HG02973 (cell line): Measurements from ENCODE around the gene DYNC1H1.

Experiments used
- ATAC-seq: cut with Tn5 transposase; IDR thresholded peaks from one replicate; pipeline ENCODE4 v1.9.1; 2021; ENCODE audit warnings: moderate library complexity; ENCODE audit not compliant: unreplicated experiment

Gene DYNC1H1

DNA sequence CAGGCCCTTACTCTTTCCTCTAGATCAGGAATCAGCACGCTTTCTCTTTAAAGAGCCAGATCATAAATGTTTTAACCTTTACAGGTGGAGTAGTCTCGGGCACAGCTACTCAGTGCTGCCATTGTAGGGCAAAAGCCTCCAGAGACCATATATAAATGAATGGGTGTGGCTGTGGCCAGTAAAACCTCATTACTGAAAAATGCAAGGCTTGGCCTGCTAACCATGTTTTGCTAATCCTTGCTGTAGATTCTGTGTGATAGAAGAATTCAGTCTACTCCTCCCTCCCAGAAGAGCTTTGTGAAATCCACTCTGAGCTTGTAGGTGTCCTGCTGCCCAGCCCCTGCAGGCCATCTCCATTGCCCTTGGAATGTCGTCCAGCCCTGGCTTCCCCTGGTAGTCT lies 64.4 kb downstream of the DYNC1H1 start:
- no peak for ATAC-seq

DNA sequence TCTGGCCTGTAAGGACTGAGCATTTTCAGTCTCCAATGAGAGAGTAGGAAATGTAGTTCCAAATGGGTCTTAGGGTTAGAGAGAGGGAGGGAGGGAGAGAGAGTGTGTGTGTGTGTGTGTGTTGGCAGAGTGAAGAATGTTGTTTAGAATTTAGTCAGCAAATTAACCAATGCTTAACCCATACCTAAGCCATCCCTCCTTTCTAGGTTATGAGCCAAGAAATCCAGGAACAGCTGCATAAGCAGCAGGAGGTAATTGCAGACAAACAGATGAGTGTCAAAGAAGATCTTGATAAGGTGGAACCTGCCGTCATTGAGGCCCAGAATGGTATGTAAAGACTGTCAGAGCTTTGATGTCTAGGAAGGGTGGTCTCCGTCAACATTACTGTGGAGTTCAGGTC lies 65.6 kb downstream of the DYNC1H1 start:
- no peak for ATAC-seq

DNA sequence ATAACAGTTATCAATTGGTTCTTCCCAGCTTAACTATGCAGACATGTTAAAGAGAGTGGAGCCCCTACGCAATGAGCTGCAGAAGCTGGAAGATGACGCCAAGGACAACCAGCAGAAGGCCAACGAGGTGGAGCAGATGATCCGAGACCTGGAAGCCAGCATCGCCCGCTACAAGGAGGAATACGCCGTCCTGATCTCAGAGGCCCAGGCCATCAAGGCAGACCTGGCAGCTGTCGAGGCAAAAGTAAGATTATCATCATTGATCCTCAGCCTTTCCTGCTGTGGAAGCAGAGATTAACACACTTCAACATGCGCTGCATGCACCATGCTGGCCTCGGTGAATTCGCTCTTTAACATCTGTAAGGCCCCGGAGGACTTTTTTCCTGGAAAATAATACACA lies 68.9 kb downstream of the DYNC1H1 start:
- no peak for ATAC-seq

DNA sequence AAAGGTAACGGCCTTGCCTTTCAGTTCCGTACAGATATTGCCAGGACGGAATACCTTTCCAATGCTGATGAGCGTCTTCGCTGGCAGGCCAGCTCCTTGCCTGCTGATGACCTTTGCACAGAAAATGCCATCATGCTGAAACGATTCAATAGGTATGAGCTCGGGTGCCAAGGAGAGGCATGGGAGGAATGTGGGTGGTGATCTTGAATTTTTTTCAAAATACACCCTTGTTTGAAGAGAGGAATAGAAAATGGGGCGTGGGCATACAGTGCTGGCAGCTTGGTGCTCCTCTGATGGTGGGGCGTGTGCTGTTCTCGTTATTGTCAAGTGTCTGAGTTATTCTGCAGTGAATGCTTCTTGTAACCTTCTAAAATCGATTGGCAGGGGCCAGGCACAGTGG lies 69.9 kb downstream of the DYNC1H1 start:
- ATAC-seq, result no peak

DNA sequence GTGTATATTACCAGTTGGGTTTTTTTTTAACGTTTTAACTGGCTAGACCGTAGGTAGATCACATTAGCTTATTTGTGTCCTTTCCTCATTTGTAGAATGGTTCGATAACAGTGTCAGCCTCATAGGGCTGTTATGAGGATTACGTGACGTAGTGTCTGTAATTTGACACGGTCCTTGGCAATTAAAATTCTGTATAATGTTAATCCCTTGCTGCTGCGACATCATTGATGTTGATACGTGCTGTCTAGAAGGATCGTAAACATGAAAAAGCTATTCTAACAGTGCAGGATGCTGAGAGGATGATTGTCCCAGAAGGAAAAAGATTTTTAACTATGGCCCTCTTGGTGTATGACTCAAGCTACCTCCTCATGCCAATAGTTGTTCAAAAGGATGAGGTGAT lies 71.5 kb downstream of the DYNC1H1 start:
- ATAC-seq, result no peak

DNA sequence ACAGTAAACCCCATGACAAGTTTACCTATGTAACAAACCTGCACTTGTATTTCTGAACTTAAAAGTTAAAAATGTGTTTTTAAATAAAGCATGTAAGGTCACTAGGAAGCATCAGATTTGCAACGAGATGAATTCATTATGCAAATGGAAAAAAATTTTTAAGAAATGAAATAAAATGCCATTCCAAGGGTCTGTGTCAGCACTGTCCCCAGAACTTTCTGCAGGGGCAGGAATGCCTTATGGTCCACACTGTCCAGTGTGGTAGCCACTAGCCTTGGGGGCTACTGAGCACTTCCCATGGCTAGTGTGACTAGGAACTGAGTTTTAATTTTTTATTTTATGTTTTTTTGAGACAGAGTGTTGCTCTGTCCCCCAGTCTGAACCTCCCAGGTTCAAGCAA lies 73.3 kb downstream of the DYNC1H1 start:
- ATAC-seq, result no peak

DNA sequence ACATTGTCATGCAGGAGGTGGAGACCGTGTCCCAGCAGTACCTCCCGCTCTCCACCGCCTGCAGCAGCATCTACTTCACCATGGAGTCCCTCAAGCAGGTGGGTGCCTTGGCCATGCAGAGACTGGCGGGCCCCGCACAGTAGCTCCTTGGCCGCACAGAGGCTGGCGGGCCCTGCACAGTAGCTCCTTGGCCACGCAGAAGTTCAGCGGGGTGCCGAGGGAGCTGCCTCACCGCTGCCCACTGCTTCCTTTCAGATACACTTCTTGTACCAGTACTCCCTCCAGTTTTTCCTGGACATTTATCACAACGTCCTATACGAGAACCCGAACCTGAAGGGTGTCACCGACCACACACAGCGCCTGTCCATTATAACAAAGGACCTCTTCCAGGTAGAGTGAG lies 74.8 kb downstream of the DYNC1H1 start:
- no peak for ATAC-seq

DNA sequence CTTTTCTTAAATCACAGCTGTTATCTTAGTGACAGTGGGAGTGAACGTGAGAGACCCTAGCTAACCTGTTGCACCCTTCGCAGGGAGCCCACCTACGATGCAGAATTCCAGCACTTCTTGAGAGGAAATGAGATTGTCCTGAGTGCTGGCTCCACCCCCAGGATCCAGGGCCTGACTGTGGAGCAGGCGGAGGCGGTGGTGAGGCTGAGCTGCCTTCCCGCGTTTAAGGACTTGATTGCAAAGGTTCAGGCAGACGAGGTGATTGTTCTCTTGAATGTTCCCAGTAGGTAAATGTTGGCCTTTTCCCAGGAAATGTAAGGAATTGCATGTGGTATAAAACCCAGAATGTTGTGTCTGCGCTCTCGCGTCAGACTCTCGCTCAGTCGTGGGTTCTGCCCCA lies 75.8 kb downstream of the DYNC1H1 start:
- no peak for ATAC-seq

DNA sequence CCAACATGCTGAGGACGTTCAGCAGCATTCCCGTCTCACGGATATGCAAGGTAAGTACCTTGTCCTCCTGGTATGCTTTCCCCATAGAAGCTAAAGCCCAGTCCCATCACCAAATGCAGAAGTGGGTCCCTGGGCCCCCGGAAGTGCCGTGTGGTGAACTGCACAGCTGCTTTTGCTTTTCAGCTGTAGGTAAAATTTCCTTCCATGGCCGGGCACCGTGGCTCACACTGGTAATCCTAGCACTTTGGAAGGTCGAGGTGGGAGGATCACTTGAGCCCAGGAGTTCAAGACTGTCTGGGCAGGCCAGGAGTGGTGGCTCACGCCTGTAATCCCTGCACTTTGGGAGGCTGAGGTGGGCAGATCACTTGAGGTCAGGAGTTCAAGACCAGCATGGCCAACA lies 78.3 kb downstream of the DYNC1H1 start:
- ATAC-seq, result no peak

DNA sequence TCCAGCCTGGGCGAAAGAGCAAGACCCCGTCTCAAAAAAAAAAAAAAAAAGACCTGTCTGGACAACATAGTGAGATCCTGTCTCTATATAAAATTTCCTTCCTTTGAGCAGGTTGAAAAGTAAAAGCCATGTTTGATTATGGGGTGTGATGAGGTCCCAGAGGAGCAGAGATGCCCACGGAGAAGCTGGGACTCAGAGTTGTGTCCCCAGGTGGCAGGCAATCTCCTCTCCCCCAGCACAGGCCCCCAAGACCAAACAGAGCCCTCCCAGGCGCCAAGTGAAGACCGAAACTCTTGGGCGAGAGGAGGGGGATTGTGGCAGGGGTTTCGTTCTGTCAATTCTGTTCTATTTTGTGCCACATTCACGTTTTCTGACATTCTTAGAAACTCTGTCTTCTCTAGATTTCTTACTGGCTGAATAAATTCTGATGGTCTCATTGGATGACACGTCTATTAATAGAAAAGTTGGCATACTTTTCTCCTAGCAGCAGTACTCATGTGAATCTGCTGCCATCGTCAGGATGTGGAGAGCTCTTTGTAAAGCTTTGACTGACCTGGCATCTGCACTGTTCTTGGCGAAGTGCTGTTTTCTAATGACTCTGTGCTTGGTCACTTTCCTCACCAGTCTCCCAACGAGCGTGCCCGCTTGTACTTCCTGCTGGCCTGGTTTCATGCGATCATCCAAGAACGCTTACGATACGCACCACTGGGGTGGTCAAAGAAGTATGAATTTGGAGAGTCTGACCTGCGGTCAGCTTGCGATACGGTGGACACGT lies 79.1 kb downstream of the DYNC1H1 start:
- no peak for ATAC-seq

DNA sequence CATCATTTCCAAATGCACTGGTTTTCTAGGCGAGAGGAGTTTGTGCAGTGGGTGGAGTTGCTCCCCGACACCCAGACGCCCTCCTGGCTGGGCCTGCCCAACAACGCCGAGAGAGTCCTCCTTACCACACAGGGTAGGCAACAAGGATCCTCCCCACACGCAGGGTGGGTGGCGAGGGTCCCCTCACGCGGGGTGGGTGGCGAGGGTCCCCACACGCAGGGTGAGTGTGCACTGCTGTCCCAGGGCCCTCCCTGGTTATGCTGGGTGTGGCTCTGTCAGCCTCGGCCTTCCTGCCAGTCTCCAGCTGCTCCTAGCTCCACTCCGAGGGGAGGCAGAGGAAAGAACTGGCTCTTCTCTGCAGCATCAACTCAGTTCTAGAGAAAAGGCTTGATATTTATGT lies 80.2 kb downstream of the DYNC1H1 start:
- no peak for ATAC-seq

DNA sequence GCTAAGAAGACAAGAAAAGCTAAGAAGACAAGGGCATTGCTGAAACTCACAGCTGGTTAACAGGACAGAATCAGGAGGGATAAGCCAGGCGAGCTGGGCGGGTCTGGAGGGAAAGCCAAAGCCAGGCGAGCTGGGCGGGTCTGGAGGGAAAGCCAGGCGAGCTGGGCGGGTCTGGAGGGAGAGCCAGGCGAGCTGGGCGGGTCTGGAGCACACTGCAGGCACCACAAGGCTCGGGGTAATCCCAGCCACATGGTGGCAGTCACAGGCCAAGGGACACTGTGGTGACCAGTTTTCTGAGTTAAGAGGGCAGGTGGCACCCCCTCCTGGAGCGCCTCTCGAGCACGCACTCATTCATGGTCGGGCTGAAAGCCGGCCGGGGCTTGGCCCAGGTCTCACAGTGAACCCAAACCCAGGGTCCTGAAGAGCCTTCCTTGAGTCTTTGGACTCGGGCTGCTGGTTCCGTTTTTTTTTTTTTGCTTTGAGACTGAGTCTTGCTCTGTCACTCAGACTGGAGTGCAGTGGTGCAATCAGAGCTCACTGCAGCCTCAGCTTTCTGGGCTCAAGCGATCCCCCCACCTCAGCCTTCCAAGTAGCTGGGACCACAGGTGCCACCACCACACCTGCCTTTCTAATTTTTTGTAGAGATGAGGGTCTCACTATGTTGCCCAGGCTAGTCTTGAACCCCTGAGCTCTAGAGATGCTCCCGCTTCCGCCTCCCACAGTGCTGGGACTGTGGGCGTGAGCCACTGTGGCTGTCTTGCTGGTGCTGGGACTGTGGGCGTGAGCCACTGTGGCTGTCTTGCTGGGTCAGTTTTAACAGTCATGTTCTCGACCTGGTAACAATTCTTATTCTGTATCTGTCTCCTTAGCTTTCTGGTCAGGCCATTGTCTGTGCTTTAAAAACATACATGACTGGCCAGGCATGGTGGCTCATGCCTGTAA lies 82.2 kb downstream of the DYNC1H1 start:
- no peak for ATAC-seq

DNA sequence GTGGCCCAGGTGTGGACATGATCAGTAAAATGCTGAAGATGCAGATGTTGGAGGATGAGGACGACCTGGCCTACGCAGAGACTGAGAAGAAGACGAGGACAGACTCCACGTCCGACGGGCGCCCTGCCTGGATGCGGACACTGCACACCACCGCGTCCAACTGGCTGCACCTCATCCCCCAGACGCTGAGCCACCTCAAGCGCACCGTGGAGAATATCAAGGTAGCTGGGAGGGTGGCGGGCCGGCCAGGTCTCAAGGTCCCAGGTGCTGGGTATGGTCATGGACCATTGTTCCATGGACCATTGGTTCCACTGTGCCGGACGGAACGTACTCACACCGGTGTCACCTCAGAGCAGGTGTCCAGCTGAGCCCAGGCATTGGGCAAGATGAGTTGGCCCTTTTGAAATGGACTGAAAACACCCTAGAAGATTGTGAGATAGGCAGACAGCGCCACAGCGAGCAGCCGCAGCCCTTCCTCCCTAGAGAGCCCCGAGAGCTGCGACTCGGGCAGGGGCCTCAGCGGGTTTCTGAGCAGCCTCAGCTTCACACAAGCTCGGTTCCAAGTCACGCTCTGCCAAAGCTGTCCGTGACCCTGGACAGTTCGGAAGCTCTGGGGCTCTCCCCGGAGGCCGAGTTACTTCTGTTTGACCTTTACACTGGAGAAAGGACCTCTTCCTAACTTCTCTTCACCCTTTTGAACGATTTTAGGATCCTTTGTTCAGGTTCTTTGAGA lies 83.6 kb downstream of the DYNC1H1 start:
- ATAC-seq, result no peak

DNA sequence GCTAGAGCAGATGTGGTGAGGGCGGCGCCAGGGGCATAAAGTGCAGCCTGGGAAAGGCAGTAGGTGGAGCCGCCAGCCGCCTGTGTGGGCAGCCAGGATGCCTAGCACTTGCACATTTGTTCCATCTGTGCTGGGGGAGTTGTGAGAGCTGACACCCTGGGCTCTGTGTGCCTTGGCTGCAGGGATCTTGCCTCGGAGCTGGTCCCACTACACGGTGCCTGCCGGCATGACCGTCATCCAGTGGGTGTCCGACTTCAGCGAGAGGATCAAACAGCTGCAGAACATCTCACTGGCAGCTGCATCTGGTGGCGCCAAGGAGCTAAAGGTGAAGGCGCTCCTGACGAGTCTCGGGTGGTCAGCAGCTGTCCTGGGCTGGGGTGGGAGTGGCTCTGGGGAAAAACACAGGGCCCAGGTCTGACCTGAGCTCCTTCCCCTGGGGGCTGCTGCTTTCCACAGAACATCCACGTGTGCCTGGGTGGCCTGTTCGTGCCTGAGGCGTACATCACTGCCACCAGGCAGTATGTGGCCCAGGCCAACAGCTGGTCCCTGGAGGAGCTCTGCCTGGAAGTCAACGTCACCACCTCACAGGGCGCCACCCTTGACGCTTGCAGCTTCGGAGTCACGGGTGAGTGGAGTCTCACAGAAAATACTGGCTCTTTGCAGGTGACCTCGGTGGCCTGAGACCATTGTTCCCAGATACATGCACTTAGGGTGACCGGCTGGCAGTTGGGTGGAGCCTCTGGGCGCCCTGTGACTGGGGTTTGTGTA lies 85.1 kb downstream of the DYNC1H1 start:
- no peak for ATAC-seq

DNA sequence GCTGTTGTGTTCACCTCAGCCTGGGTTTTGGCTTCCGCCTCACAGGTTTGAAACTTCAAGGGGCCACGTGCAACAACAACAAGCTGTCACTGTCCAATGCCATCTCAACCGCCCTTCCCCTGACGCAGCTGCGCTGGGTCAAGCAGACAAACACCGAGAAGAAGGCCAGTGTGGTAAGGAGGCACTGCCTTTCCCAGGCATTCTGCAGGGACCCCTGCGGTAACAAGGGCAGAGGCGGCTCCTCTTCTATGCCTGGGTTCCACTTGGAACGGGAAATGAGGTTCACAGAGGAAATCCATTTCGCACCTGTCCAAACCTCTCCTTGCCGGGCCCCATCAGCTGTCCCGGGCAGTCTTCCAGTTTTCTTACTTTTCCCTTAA lies 85.6 kb downstream of the DYNC1H1 start:
- ATAC-seq, result no peak

DNA sequence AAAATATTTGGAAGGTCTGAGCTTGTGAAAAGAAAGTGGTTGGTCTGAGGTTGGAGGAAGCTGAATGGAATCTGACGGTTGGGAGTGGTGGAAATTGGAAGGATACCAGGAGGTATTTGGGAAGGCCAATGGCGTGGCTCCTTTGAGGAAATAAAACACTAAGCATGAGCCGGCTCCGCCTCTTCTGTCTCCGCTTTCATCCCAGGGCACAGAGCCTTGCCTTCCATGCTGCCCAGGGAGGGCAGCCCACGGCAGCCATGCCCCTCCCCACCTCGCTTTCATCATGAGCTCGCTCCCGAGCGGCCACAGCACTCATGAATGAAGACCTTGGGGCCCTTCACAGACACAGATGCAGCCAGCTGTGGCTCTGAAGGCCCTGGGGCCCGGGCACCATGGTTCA lies 86.3 kb downstream of the DYNC1H1 start:
- no peak for ATAC-seq

DNA sequence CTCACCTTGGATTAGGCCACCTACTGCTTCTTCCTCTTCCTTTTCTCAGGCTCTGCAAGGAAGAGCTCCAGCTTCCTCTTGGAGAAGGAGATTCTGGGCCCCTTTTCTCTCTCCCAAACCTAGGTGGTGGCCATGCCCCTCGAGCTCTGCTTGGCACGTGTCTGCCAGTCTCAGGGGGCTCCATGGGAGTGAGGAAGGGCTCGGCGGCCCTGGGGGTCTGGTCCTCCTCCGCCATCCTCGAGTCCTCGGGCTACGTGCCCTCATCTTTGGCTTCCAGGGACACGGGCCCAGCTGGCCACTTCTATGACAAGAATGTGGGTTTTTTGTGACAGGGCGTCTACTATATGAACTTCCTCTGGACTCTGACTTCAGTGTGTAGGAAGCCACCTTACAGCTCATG lies 88.1 kb downstream of the DYNC1H1 start:
- no peak for ATAC-seq

DNA sequence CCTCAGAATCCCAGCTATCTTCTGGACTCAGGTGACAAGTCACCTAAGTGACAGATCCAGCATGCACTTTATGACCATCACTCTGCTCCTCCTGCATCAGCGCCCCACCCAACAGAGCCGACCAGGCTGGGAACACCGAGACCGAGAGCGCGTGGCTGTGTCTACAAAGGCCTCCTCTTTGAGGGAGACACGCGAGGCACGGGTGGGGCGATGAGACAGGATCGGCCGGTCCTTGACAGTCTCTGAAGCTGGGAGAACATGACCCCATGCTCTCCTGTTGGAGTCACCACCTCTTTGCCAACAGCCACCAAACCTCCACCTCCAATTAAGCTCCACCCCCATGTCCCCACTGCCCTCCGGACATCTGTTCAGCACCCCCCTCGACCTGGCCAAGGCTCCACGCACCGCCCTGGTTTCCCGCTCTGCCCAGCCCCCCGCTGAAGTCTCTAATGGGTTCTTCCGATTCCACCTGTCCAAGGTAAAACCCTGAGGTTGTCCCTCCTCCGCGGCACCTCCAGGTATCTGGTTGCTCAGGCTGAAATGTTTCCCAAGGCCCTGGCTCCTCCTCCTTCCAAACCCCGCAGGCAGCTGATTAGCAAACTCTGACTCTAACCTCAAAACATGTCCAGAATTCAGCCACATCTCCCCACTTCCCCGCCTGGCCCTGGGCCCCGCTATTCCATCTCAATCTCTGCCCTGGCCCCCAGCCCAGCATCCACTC lies 91.0 kb downstream of the DYNC1H1 start:
- ATAC-seq, result no peak

DNA sequence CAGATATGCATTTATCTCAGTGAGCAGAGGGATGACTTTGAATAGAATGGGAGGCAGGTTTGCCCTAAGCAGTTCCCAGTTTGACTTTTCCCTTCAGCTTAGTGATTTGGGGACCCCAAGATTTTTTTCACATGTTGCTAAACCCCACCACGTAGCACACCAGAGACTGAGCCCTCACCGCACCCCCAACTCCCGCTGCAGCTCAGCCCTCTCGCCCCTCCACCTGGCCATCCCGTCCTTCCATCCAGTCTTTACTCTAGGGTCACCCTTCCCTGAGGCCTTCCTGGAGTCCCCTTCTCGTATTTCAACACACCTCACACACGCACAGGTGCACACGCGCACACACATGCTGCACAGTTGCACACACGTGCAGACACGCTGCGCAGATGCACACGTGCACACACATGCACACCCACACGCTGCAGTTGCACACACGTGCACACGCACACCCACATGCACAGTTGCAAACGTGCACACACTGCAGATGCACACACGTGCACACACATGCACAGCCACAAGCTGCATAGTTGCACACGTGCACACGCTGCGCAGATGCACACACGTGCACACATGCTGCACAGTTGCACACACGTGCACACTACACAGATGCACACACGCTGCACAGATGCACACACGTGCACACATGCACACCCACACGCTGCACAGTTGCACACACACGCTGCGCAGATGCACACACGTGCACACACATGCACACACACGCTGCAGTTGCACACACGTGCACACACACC lies 92.5 kb downstream of the DYNC1H1 start:
- ATAC-seq, result no peak
